HG03108 (cell line): ENCODE results near the gene GSG1.

Experiments used
- ATAC-seq: cut with Tn5 transposase; IDR thresholded peaks from one replicate; pipeline ENCODE4 v1.9.1; 2021; ENCODE audit warnings: moderate library complexity; ENCODE audit not compliant: unreplicated experiment

The GSG1 gene

DNA sequence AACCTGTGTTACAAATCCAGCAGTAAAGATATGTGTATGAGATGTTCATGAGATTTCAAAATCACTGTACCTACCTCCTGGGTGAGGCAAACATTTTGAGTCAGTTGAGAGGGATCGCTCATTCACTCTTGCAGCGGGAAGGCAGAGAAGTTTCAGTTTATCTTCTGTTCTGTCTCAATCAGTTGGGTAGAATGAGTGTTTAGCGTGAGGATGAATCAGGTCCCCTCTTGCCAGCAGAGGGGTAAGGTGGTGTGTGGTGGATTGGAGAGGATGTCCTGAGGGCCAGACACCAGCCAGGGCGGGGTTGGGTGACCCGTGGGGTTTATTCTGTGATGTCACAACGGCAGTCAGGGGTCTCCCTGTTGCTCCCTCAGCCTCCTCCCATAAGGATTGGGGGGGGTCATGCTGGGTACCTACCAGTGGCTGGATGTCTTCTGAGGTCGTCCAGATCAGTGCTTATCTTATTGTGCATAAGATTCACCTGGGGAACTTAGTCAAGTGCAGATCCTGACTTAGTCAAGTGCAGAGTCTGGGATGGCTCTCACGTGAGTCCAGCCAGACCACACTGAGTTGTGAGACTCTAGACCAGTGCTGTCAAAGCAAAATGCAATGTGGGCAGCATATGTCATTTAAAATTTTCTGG is at the start of gene GSG1:
GSG1 (minus strand) TSS at position 277 of the 643 bp plus-strand sequence; CDS start at position 122, 155 bp downstream.
- ATAC-seq, result no peak

DNA sequence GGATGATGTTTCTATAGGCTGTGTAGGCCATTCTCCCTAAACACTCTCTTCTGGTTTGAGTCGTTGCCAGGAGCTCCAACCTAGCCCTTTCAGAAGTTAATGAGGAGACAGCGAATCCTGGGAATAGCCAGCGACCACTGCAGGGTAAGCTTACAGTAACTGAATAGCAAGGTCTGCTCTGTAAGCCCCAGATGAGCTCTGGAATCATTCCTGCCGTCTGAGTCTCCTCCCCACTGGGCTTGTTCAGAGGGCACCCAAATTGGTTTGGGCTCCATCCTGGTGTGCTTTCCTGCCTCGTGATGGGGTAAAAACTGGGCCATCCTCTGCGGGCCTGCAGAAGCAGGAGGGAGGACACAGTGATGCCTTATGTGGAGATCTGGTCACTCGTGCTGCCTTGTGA is 49.7 kb upstream of the GSG1 start:
- ATAC-seq, result no peak

DNA sequence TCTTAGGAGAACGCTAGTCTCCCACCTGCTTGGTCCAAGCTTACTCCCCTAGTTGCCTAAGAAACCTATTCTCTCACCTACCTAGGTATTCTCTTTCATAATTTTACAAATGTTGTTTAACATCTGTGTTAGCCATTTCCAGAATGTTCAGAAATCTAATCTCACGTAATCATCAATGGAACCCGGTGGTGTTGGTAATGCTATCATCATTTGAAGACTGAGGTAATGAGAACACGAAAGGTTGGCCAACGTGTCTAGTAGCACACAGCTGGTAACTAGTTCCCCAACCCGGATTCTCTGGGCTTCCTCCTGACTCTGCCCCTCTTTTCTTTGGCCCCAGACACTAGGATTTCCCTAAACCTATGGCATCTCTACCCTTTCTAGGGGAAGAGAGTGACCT is 49.3 kb upstream of the GSG1 start:
- no peak for ATAC-seq

DNA sequence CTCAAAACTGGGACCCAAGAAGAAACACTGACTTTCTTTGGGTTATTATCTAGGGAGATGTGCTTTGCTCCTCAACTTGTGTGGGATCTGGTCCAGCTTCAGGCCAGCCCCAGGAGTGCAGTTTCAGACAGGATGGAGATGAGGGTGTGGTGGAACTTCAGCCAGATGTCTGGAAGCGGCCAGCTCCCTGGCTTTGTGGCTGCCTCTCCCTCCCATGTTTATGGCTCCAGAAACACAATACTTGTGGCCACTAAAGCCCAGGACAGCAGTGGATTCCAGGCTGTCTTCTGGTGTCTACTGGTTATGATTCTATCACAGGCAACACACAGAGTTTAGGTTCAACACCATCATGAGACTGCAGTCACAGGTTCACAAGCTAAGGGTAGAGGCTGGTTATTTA is 48.8 kb upstream of the GSG1 start:
- no peak for ATAC-seq

DNA sequence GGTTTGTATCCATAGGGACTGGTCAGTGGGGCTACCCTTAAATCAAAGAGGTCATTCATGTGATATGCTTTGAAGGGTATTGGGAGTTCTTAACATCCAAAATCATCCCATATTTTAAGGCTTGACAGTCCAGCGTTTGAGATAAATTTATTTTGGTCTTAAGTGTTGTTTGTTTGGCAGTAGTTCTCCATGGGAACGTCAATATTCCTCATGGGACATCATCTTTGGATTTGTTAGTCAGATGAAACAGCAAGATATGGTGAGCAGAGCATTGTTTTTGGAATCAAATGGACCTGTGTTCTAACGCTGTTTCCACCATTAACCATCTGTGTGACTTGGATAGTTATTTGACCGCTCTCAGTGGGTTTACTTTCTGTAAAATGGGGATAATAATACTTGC is 45.9 kb upstream of the GSG1 start:
- no peak for ATAC-seq

DNA sequence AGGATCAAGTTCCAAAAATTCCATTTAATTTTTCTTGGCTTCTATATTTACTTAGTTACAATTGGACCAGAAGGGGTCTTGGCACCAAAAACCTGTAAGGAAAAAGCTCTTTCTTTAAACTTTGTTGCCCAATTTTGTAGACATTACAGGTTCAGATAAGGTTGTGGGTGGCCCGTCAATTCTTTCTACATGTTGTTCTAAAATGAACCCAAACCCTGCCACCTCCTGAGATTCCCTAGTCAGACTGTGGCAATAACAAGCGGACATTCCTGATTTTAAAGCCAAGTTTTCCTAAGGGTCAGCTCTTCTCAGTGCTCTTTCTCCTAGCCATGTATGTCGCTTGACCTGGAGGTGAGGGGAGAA is 45.0 kb upstream of the GSG1 start:
- no peak for ATAC-seq

DNA sequence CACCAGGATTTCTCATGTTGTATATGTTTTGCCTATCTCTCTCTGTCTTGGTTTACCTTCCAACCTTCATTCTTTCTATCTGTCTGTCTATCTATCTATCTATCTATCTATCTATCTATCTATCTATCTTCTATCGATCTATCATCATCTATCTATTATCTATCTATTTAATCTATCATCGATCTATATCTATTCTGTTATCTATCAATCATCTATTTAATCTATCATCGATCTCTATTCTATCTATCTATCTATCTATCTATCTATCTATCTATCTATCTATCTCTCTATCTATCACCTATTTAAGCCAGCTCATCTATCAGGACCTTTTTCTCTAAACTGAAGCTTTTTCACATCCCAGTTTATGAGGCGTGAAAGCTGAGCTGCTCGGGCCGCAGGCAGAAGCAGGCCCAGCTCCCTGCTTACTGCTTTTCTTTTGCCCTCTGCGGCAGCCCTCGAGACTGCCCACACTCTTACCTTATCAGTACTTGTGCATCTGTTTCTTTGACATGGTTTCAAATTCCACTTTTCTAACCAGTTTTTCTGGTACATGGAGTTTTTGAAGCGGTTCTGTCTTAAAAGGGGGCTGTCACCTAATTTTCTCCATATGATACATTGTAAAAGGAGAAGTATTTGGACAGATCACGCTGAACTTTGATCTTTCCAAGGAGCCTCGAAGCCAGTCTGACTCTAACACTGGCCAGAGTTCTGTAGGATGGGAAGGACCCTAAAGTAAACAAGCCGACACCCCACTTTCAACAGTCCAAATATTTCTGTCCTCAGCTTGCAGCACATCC is 44.4 kb upstream of the GSG1 start:
- no peak for ATAC-seq

DNA sequence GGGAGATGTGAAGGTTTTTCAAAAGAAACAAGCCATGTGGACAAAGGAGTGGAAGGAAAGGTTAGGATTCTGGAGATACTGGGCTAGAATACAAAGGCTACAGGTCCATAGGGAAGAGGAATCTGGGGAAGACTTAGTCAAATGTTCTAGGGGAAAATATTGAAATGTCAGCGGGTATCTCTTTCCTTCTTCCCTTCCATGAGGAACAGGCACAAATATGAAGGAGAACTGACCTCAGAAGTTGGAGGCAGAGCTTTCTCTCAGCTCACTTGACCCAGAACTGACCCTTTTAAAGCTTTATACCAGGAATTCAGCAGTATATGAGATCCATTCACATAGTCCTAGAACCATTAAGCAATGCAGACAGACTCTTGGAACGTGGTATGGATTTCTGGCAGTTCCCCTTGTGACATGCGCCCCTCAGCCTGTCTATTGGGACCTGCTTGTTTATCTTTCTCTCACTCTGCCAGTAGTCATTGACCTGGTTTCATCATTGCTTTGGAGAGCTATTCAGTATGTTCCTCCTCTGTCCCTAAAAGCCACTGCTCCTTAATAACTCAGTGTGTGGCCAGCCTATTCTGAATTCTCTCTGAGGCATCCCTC is 43.0 kb upstream of the GSG1 start:
- ATAC-seq, result no peak

DNA sequence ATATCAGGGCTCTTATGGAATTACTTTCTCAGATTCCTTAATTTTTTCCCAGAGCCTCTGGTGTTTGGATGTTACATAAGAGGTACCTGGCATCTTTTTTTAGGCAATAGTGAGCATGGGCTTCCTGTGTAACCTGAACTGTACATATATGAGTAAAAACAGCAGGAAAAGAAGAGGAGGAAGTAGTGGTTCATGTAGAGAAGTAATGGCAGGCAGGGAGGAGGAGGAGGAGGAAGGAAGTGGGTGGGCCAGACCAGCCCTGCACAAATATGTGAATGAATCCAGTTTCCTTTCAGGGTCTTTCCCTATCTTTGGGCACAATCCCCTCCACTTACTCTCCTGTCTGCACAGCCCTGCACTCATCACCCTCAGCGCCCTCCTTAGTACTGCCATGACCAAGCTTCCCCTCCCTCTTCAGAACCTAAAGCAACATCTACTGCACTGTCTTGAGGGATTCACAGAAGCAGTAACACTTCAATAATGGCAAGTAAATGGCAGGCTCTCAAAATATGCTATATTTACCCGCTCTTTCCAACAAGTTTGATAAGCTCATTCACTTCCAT is 40.9 kb upstream of the GSG1 start:
- ATAC-seq, result no peak

DNA sequence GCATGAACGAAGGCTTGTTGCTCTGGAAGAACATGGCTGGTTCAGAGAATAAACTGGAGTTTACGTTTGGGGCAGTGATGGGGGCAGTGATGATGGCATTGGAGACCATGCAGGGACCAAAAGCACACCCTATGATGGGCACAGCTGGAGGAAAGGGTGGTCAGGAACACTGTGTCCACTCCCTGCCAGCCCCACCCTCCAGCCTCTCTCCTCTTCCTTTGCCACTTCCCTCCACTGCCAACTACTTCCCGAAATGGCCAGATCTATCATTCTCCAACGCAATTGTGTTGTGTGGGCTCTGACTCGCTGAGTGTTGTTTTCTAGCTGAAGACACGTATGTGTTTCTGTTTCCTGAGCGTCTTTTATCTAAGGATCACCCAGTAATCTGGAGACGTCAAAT is 39.3 kb upstream of the GSG1 start:
- no peak for ATAC-seq

DNA sequence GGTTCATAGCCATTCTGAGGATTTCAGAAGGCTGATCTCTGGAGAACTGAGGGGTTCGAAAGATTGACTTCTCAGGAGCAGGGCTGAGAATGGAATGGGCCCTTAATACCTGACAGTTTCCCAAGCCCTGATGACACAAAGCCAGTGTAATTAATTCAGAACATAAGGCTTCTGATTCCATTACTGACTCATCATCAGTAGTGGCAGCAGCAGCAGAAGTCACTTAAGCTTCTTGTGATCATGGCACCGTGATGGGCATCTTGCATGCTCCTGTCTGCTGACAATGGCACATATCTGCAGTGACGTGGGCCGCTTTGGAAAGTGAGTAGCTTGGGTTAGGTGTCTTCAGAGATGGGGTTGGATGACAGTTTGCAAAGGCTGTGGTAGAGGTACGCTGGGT is 38.2 kb upstream of the GSG1 start:
- no peak for ATAC-seq

DNA sequence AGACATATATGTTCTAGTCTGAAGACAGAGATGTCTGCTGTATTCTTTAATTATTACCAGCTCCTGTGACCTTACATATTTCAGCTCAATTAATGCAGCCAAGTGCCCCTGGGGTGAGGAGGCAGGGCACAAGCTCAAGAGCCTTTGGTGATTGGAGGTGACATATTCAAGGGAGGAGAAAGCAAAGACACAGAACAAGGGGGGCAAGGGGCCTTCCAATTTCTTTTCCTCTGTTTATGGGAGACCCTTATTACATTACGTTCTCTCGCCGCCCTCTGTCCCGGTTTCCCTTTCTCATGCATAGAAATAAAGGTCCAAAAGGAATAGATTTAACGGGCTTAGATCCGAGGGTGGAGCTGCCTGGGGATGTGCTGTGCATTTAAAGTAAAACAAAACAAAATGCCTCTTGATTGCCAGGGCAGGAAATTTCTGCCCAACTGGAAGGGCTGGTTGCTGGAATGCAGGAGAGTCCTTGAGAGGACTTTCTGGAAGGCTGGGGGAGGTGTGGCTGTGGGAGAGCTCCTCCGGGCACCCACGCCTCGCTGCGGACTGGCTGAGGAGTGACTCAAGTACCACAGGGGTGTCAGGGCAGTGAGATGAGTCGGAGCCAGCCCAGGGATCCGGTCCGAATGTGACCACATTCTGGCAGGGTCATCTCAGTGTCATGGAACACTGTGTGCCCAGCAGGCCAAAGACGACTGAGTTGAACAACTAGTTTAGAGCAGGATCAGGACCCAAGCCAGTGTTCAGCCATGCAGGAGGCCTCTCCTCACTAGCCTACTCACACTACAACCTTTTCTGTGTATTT is 32.1 kb upstream of the GSG1 start:
- no peak for ATAC-seq

DNA sequence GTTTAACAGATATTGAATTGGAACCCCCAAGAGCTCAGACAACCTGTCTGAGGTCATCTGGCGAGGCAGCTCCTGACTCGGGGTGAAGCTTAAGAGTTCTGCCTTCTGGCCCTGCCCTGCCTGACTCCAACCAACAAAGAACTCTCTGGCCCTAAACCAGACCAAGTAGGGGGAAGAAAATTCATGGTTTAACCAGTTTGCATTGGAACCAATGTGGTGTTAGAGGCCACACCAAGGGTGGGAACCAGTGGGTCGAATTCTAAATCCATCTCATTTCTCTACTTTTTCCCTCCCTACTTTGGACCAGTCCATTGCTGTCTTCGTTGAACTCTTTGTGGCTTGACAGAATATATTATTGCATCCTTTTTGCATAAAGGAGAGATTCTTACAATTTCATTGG is 30.4 kb upstream of the GSG1 start:
- ATAC-seq, result no peak

DNA sequence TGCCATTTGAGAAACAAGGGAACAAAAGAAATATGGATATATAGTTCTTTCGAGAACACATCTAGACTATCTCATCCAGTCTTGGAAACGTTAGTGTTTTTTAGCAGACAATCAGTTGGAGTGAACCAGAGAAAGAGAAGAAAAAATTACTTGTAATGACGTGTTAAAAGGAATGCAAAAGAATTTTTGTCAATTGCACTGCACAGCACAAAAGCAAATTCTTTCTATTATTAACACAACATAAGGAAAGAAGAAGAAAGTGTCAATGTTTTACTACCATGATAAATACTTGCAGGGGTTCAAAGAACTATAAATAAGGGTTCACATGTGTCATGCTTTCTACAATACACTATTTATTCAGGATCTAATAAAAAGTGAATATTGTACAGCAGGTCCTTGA is 27.5 kb upstream of the GSG1 start:
- ATAC-seq, result no peak

DNA sequence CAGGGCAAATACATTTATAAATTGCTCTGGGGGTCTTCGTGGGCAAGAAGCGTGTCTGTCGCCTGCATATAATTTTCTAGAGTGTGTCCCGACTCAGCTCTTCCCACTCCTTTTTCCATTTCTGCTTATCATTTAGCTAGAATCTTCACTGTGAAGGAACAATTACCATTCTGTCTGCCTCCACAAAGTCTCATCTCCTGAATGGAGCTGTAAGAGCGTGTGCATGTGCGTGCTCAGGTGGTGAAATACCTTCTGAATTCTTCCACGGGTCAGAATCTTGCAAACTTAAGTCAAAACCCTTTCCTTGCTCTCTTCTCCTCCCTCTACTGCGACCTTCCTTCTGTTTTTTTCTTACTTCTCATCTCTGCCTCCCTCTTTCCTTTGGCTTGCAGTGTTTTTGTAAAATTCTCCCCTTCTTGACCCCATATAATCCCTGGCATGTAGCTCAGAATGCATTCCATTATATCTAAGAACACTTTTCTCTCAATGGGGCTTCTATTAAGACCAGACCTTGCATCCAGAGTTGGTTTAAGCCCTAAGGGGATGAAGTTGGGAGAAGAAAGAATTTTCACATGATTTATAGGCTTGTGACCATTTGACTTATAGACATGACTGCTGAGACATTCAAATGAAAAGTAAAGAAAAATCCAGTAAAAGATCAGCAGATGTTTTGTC is 25.0 kb upstream of the GSG1 start:
- no peak for ATAC-seq

DNA sequence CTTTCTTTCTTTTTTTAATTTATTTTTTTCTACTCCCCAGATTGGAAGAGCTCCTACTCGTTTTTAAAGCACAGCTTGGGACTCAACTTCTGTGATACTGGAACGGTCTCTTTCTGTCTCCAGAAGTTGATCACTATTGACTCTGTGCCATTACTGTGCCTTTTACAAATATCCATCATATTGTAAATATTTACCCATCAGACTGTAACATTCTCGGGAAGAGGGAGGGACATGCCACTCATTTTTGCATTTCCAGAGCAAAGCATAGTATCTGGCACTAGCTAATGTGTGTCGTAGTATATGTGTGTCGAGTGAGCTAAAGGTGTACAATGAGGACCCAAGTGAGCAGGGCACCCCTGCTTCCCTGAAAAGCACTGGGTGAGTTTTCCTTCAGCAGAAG is 24.0 kb upstream of the GSG1 start:
- no peak for ATAC-seq

DNA sequence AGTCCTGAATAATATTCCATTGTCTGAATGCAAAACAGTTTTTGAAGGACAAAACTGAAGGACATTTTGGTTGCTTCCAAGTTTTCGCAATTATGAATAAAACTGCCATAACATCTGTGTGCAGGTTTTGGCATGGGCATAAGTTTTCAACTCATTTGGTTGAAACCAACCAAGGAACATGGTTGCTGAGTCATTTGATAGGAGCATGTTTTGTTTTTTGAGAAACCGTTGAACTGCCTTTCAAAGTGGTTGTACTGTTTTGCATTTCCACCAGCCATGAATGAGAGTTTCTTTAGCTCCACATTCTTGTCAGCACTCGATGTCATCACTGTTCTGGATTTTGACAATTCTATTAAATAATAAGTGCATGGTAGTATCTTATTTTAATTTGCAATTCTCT is 23.0 kb upstream of the GSG1 start:
- no peak for ATAC-seq

DNA sequence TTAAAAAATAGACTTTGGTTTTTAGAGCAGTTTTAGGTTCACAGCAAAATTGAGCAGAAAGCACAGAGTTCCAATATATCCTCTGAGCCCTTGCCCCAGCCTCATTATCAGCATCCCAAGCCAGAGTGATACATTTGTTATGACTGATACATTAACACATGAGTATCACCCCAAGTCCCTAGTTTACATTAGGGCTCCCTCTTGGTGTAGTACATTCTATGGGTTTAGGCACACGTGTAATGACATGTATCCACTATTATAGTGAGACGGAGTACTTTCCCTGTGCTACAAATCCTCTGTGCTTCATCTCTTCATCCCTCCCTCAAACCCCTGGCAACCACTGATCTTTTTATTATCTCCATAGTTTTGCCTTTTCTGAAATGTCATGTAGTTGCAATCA is 22.5 kb upstream of the GSG1 start:
- no peak for ATAC-seq

DNA sequence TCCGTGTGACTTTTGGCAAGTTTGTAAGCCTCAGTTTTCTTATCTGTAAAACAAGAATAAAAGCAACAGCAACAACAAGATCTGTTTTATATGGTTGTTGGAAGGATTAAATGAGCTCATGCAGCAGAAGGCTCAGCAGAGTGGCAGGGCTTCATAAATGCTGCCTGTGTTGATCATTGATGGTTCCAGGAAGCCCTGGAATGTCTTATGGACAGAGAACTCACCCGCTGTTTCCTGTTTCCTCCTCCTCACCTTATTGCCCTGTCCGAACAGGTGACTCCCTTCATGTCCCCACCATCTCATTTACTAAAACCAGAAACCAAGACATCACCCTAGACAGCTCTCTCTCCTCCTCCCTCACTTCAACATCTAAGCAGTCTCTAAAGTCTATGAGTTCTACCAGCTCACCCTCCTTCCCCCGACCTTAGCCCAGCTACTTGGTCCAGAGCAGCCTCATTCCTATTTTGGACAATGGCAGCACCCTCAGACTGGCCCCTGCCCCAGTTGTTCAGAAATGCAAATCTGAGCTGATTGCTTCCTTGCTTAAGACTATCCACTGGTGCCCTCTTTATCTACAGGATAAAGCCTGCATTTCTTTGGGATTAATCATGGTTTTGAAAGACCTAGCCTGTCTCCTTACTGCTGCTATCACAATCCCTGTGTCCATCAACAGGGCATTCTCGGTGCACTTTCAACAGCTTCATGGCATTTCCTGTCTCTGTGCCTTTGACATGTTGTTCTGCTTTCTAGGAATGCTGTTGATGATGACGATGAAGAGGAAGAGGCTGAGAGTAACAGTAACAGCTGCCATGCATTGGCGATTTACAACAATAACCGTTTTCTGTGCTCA is 21.4 kb upstream of the GSG1 start:
- no peak for ATAC-seq

DNA sequence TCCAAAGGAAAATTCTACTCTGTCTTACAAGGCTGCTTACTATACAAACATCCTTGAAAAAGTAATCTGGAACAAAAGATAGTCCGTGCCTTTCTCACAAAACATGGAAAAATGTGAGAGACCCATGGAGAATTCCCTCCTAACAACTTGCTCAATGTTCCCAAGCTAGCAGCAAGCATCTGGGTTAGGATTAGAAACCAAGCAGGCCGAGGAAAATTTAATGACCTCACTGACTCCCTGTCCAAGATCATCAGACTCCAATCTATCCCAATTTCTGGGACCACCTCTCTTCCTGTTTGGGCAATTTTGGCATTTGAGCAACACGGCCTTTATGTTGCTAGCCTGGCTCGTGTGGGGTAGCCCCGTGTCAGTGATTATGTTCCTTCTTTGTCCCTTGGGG is 18.1 kb upstream of the GSG1 start:
- ATAC-seq, result no peak
